ENCODE results near the gene ABLIM2.

- TF ChIP-seq POLR2A (IDR thresholded peaks at IDR 0.05; ENCODE audit: insufficient read depth in 1 of 2, low read depth in 2 of 2, low read length in 2 of 2) (no peak), REST (IDR thresholded peaks at IDR 0.05; ENCODE audit: borderline replicate concordance in 1 of 2, low read depth in 1 of 2, low read length in 2 of 2) (no peak), ZNF792 (CRISPR knock-in tag; IDR thresholded peaks at IDR 0.05) (no peak), SP2 (CRISPR knock-in tag; IDR thresholded peaks at IDR 0.05) (no peak), KLF12 (CRISPR knock-in tag; IDR thresholded peaks at IDR 0.05; ENCODE audit: borderline replicate concordance) (no peak), GATAD1 (CRISPR knock-in tag; IDR thresholded peaks at IDR 0.05) (no peak), ZNF274 (CRISPR knock-in tag; IDR thresholded peaks at IDR 0.05) (no peak; the same call in 1 of the 2 replicates), ATF7 (IDR thresholded peaks at IDR 0.05) (no peak), ATF7 (CRISPR knock-in tag; IDR thresholded peaks at IDR 0.05) (no peak), TARDBP (CRISPR knock-in tag; IDR thresholded peaks at IDR 0.05) (no peak), POLR2AphosphoS5 (IDR thresholded peaks at IDR 0.05; ENCODE audit: low read depth, low read length) (no peak), NCOA1 (CRISPR knock-in tag; IDR thresholded peaks at IDR 0.05) (no peak), GLI4 (CRISPR knock-in tag; IDR thresholded peaks at IDR 0.05; ENCODE audit: borderline replicate concordance) (no peak), POLR2AphosphoS2 (IDR thresholded peaks at IDR 0.05; ENCODE audit: low read depth, low read length) (no peak)
- TF ChIP-seq, protein P1, sequence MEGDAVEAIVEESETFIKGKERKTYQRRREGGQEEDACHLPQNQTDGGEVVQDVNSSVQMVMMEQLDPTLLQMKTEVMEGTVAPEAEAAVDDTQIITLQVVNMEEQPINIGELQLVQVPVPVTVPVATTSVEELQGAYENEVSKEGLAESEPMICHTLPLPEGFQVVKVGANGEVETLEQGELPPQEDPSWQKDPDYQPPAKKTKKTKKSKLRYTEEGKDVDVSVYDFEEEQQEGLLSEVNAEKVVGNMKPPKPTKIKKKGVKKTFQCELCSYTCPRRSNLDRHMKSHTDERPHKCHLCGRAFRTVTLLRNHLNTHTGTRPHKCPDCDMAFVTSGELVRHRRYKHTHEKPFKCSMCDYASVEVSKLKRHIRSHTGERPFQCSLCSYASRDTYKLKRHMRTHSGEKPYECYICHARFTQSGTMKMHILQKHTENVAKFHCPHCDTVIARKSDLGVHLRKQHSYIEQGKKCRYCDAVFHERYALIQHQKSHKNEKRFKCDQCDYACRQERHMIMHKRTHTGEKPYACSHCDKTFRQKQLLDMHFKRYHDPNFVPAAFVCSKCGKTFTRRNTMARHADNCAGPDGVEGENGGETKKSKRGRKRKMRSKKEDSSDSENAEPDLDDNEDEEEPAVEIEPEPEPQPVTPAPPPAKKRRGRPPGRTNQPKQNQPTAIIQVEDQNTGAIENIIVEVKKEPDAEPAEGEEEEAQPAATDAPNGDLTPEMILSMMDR (CRISPR knock-in tag; IDR thresholded peaks at IDR 0.05), result no peak
These were observed 148.7 kb downstream of the ABLIM2 start for GRCh38 chr4:8009710-8010511.

All from HepG2 (cell line).